Ishikawa (cell line): ENCODE results near the gene HS3ST4.

Experiments
- CEBPB ChIP-seq: IDR thresholded peaks from 2 replicates; pipeline ENCODE4 v1.6.1; 2012
- EP300 ChIP-seq: IDR thresholded peaks from 2 replicates; pipeline ENCODE4 v1.6.1; 2012; ENCODE audit warnings: borderline replicate concordance
- FOXM1 ChIP-seq: IDR thresholded peaks from 2 replicates; pipeline ENCODE4 v1.6.1; 2012; ENCODE audit warnings: low read depth, borderline replicate concordance
- MAX ChIP-seq: IDR thresholded peaks from 2 replicates; pipeline ENCODE4 v1.6.1; 2012
- RAD21 ChIP-seq: IDR thresholded peaks from 2 replicates; pipeline ENCODE4 v1.6.1; 2012; ENCODE audit warnings: low read depth
- TAF1 ChIP-seq: IDR thresholded peaks from 2 replicates; pipeline ENCODE4 v1.6.1; 2012; ENCODE audit warnings: low read depth, mild to moderate bottlenecking
- YY1 ChIP-seq: IDR thresholded peaks from 2 replicates; pipeline ENCODE4 v1.6.1; 2012; ENCODE audit warnings: low read depth
- ZBTB7A ChIP-seq: IDR thresholded peaks from 2 replicates; pipeline ENCODE4 v1.6.1; 2012; ENCODE audit warnings: low read depth

- TF ChIP-seq TAF1 (no peak), EP300 (no peak), FOXM1 (no peak), YY1 (no peak), ZBTB7A (no peak), RAD21 (no peak), MAX (no peak), CEBPB (no peak)
Measured at GRCh38 chr16:25817876-25818275, 126.1 kb downstream of the HS3ST4 start.
